GDM1 (cell line): ENCODE results near the gene MYO1D.
"Not testable (repeated sequence)": the region's sequence is repeated elsewhere in the genome, so short reads cannot be mapped to it uniquely, and the experiment has no call there.

Experiments
- DNase-seq: peaks from one replicate; lab custom pipeline; 2025; lab: John Stamatoyannopoulos, UW

MYO1D gene

GRCh38 chr17:32461498-32461852 lies 415.4 kb downstream of the MYO1D start:
- DNase-seq = no peak

GRCh38 chr17:32460054-32460453 lies 416.9 kb downstream of the MYO1D start:
- no peak for DNase-seq

GRCh38 chr17:32458371-32458770 lies 418.6 kb downstream of the MYO1D start:
- no peak for DNase-seq

GRCh38 chr17:32453370-32453769 lies 423.6 kb downstream of the MYO1D start:
- DNase-seq = no peak

GRCh38 chr17:32452281-32452680 lies 424.6 kb downstream of the MYO1D start:
- no peak for DNase-seq

- DNase-seq = no peak
Observed at GRCh38 chr17:32451879-32452278, 425.0 kb downstream of the MYO1D start.

GRCh38 chr17:32450379-32450778 lies 426.5 kb downstream of the MYO1D start:
- DNase-seq = not testable (repeated sequence)

- DNase-seq = no peak
Observed at GRCh38 chr17:32449963-32450362, 427.0 kb downstream of the MYO1D start.

- no peak for DNase-seq
Observed at GRCh38 chr17:32446949-32447348, 430.0 kb downstream of the MYO1D start.

GRCh38 chr17:32445971-32446370 lies 431.0 kb downstream of the MYO1D start:
- DNase-seq = no peak

GRCh38 chr17:32445497-32445896 lies 431.4 kb downstream of the MYO1D start:
- DNase-seq = no peak

GRCh38 chr17:32445074-32445415 lies 431.9 kb downstream of the MYO1D start:
- DNase-seq = no peak

GRCh38 chr17:32444301-32445073 lies 432.4 kb downstream of the MYO1D start, which contains the start of gene PSMD11:
Gene PSMD11, plus strand, starts transcription at chr17:32444510. Its CDS starts 14 bp downstream, at chr17:32444524.
- DNase-seq = peak; percentile 97

- no peak for DNase-seq
Observed at GRCh38 chr17:32443827-32444300, 433.1 kb downstream of the MYO1D start.
